IPS DF 4.7 (cell line): ENCODE results near the gene ABHD11.
"Not testable (repeated sequence)": the region's sequence is repeated elsewhere in the genome, so short reads cannot be mapped to it uniquely, and the experiment has no call there.

ENCODE experiments used
- DNase-seq: peaks from one replicate; pipeline ENCODE4 v3.0.0-alpha.2; 2013; ENCODE audit warnings: low spot score; ENCODE audit errors: extremely low read depth

ABHD11 gene, protein sequence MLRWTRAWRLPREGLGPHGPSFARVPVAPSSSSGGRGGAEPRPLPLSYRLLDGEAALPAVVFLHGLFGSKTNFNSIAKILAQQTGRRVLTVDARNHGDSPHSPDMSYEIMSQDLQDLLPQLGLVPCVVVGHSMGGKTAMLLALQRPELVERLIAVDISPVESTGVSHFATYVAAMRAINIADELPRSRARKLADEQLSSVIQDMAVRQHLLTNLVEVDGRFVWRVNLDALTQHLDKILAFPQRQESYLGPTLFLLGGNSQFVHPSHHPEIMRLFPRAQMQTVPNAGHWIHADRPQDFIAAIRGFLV

GRCh38 chr7:73738612-73739386, at the start of gene ABHD11:
TSS of gene ABHD11 (minus strand) at chr7:73738802. CDS start at chr7:73738770, 32 bp downstream.
- peak; percentile 68 for DNase-seq

DNA sequence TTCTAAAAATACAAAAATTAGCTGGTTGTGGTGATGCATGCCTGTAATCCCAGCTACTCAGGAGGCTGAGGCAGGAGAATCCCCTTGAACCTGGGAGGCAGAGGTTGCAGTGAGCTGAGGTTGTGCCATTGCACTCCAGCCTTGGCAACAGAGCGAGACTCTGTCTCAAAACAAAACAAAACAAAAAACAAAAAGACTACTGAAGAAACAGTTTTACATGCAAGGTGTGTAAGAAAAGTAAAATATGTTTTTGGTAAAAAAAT, 49.1 kb upstream of the ABHD11 start:
- not testable (repeated sequence) for DNase-seq

DNA sequence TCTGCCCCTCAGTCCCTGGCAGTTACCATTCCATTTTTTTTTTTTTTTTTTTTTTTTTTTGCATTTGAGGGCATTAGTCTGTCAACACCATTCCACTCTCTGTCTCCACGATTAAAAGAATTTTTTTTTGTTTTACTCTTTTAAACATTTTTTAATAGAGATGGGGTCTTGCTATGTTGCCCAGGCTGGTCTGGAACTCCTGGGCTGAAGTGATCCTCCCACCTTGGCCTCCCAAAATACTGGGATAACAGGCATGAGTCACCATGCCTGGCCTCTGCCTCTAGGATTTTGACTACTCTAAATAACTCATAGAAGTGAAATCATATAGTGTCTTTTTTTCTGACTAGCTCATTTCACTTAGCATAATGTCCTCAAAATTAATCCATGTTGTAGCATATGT, 48.0 kb upstream of the ABHD11 start:
- DNase-seq: no peak

- DNase-seq: no peak
Observed at GRCh38 chr7:73779517-73779916, 40.9 kb upstream of the ABHD11 start.

GRCh38 chr7:73778801-73779389, 40.3 kb upstream of the ABHD11 start:
- no peak for DNase-seq

DNA sequence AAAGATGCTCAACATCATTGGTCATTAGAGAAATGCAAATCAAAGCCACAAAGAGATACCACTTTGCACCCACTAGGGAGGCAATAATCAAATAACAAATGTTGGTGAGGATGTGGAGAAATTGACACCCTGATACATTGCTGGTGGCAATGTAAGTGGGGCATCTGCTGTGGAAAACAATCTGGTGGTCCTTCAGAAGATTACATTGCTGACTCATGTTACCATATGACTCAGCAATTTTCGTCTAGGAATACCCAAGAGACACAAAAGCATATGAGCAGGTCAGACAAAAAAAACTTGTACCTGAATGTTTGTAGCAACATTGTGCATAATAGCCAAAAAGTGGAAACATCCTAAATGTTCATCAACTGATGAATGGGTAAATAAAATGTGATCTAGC, 36.3 kb upstream of the ABHD11 start:
- no peak for DNase-seq

DNA sequence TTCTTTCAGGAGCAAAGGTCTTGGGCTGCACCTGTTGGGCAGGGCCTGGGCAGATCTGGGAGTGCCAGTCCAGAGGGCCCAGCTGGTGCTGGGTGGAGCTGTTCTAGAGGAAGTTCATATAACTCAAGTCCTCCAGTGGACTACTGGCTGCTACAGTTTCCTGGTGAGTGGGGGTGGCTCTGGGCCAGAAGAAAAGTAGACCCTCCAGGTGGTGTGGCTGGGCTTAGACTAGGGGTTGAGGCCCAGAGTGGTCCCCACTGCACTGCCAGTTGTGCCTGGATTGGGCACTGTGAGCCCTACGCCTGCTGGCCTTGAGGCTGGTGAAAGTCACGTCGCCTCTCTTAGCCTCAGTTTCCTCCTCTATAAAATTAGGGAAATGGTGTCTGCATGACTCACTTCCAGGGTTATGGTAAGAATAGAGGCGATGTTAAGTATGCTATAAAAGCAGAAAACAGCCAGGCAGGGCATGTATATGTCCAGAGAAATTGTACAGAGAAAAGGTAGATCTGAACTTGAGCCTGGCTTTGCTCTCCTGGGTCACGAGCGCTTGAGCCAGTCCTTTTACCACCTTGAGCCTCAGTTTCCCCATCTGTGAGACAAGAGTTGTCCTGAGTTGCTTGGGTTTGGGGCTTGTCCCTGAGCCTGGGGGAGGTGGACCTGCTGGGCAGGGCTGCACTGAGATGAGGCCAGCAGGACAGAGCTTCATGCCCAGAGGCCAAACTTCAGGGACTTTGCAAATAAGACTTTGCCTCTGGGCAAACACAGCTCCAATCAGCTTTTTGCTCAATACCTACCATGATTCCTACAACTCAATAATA, 35.3 kb upstream of the ABHD11 start:
- no peak for DNase-seq

GRCh38 chr7:73770860-73771670, 32.5 kb upstream of the ABHD11 start:
- peak; percentile 9 for DNase-seq

DNA sequence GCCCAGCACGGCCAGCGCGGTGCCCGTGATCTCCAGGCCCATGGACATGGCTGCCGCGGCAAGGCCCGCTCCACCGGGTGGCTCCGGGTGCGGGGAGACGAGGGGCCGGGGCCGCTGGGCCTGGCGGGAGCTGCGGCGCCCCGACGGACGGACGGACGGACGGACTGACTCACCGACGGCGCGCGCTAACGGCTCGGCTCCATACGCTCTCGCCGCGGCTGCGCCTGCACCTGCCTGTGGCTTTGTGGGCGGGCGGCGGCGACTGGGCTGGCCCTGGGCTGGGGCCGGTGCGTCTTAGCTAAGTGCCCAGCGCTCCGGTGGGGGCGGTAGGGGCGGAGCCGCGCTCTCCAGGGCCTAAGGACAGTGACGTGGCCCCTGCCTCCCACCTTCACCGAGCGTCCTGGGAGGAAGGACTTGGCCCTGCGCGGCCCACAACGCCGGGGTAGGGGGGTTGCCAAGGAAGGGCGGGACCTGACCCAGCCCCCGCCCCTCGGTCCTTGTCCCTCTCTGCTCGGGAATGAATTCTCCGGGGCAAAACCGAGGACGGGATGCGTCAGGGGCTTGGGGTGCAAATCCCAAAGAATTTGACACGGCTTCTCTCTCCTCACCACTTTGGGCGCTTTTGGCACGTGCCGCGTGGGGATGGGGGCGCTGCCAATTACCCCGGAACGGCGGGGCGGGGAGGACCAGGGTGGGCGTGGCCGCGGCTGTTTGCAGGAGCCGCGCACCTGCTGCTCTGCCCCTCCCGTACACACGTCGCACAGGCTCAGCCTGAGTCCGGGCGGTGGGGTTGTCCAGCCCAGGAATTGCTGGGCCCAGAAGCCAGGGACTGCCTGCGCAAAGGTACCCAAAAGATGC, 31.6 kb upstream of the ABHD11 start, which contains the start of gene CLDN3:
CLDN3 (minus strand) TSS at position 269 of the 858 bp plus-strand sequence; CDS start at position 48, 221 bp downstream.
- peak; percentile 60 for DNase-seq

GRCh38 chr7:73769481-73770001, 30.9 kb upstream of the ABHD11 start:
- no peak for DNase-seq

- DNase-seq: no peak
Observed at GRCh38 chr7:73768641-73769480, 30.3 kb upstream of the ABHD11 start.

DNA sequence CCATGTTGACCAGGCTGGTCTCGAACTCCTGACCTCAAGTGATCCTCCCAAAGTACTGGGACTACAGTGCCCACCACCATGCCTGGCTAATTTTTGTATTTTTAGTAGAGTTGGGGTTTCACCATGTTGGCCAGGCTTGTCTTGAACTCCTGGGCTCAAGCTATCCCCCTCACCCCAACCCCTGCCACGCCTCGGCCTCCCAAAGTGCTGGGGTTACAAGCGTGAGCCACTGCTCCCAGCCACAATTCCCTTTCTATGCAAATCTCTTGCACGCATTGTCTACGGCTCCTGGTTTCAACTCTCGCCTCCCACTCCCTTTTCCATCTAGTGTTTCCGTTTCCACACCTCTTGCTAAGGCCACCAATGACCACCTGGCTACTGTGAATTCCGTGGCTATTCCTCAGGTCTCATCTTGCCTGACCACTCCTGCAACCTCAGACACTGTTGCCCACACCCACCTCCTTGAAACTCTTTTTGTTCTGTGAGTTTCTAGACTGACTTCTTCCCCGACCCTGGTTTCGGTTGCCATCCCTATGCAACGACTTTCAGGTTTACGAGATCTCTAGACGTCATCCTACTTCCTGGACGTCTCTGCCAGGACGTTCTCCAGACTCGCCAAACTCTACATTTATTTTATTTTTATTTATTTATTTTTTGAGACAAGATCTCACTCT, 28.1 kb upstream of the ABHD11 start:
- no peak for DNase-seq

DNA sequence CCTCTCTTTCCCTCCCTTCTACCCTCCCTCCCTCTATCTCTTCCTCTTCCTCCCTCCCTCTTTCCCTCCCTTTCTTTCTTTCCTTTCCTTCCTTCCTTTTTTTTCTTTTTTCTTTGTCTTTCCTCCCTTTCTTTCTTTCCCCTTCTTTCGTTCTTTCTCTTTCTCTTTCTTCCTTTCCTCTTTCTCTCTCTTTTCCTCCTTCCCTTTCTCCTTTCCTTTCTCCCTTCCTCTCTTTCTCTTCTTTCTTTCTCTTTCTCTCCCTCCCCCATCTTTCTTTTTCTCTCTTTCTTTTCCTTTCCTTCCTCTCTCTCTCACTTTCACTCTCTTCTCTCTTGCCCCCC, 24.0 kb upstream of the ABHD11 start:
- DNase-seq: no peak

DNA sequence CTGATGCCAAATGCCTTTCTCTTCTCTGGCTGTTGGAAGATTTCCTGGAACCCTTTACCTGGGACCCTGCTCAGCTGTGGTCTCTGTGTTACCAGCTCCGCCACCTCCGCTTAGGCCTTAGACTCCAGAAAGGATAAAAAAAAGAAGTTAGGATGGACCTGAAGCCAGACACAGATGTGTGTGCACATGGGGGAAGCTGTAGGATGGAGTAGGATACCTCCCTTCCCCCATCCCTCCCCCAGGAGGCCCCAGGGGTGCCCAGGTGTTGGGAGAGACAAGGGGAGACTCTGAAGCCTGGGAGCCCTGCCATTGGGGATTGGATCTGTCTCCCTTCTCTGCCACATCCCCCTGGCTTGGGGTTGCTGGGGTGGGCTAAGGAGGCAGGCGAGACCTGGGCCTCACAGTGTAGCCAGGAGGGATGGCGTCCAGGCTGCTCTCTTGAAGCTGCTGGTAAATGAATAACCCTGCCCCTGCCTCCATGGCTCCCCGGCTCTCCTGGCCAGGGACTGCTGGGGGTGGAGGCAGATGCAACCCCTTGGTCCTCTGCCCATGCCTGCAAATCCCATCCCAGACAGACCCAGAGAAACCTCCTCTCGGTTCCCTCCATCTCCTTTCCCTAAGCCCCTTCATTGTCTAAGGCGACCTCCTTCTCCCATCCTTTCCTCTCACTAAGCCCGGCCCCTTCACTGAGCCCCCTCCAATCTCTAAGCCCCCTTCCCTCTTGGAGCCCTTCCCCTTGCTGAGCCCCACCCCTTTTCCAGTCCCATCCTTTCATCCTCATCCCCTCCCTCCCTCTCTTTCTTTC, 23.5 kb upstream of the ABHD11 start:
- no peak for DNase-seq

DNA sequence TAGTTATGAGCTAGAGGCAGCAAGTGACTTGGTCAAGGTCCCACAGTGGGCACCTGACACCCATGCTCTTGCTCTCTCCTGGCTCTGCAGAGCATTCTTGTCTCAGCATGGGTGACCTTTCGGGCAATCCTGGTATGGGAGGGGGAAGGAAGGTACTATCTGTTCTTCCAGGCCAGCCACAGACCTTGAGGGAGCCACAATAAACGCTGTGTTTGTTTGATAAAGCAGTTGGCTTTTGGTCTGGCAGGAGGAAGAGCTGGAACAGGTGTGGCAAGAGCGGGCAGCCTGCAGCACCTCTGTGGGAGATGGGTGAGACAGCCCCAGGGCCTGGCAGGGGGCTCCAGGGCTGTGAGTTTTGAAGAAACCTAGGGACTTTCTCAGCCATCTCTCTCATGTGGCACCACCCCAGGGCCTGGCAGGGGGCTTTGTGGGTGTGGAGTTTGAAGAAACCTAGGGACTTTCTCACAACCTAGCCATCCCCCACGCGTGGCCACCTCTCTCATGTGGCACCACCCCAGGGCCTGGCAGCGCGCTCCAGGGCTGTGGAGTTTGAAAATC, 20.1 kb upstream of the ABHD11 start:
- DNase-seq: no peak

GRCh38 chr7:73749931-73750776, 11.6 kb upstream of the ABHD11 start:
- no peak for DNase-seq
